Sigmoid colon (tissue), 7 donors: ENCODE data around the gene HDAC4. TPM values are rescaled to one million over a fixed set of nuclear protein-coding genes. Genes with fewer than 3 reads are reported as not detected.

Experiments
- DNase-seq: peaks from one replicate; pipeline ENCODE4 v3.0.0-alpha.2; 2019
- H3K27ac ChIP-seq, 4 donors: fragments of 200-600 bp; sonication (generic); one replicate each; pipeline ENCODE4 v1.5.1; 2016 to 2019; ENCODE audit warnings: mild to moderate bottlenecking in 1 of 4
- H3K27me3 ChIP-seq, 3 donors: fragments of 200-600 bp; sonication (generic); one replicate each; pipeline ENCODE4 v1.5.1; 2019; ENCODE audit warnings: mild to moderate bottlenecking in 1 of 3
- H3K36me3 ChIP-seq, 4 donors: fragments of 200-600 bp; sonication (generic); one replicate each; pipeline ENCODE4 v1.5.1; 2016 to 2019
- H3K4me1 ChIP-seq, 4 donors: fragments of 200-600 bp; sonication (generic); one replicate each; pipeline ENCODE4 v1.5.1; 2017 to 2019
- H3K4me3 ChIP-seq, 4 donors: fragments of 200-600 bp; sonication (generic); one replicate each; pipeline ENCODE4 v1.5.1; 2017 to 2019; ENCODE audit warnings: mild to moderate bottlenecking in 2 of 4, moderate library complexity in 1 of 4
- H3K9me3 ChIP-seq, 4 donors: fragments of 200-600 bp in 3 of 4; sonication (generic) in 3 of 4; one replicate each; pipeline versions ENCODE4 v1.5.1 to v1.6.1; 2013 to 2019
- EP300 ChIP-seq, 4 donors: sonication (generic); formaldehyde crosslinking; IDR thresholded peaks; one replicate each; pipeline ENCODE4 v1.6.1; 2017; ENCODE audit warnings: antibody characterized with exemption in 4 of 4
- POLR2A ChIP-seq, 2 donors: fragments of 450-650 bp; IDR thresholded peaks; one replicate each; pipeline ENCODE4 v1.6.1; 2016; ENCODE audit warnings: antibody characterized with exemption in 2 of 2, mild to moderate bottlenecking in 2 of 2, moderate library complexity in 2 of 2
- POLR2AphosphoS5 ChIP-seq, 4 donors: sonication (generic); formaldehyde crosslinking; IDR thresholded peaks; one replicate each; pipeline ENCODE4 v1.6.1; 2017; ENCODE audit warnings: antibody characterized with exemption in 4 of 4
- WGBS, 2 donors: extraction: QIAGEN DNeasy Blood & Tissue Kit; methylation state at CpG; one replicate each; pipeline ENCODE4 v1.1.7; 2013; 5-methylcytosine and 5-hydroxymethylcytosine counted together
- intact Hi-C: fragments of 100-400 bp; cut with DNase I; formaldehyde crosslinking; loops from one replicate; pipeline ENCODE4 v1.15.1; 2023
- polyA plus RNA-seq, 3 donors: library from polyadenylated mRNA; stranded (reverse); fragments of 200-250 nt; gene quantifications; one replicate each; pipeline ENCODE4 v1.2.3, GENCODE V29; 2013
- total RNA-seq, 4 donors: library from RNA; depleted of rRNA; stranded (reverse); fragments of >200 nt; gene quantifications; one replicate each; pipeline ENCODE4 v1.1.0, GENCODE V29; 2016
- TF ChIP-seq, protein P1 (sequence below), 4 experiments: fragments of 450-650 bp in 3 of 4; fragments of 200-600 bp in 1 of 4; IDR thresholded peaks; one replicate each; pipeline ENCODE4 v1.5.1; 2016 to 2019; ENCODE audit warnings: antibody characterized with exemption in 4 of 4, mild to moderate bottlenecking in 3 of 4, moderate library complexity in 2 of 4
- donor health status: healthy with polysubstance abuse.
- donor health status: Bipolar disorder and iron deficiency.
- donor health status: healthy.

The HDAC4 gene
- total and polyA plus RNA-seq, 7 donors: 1.8 to 196 (median 77.0) TPM

DNA sequence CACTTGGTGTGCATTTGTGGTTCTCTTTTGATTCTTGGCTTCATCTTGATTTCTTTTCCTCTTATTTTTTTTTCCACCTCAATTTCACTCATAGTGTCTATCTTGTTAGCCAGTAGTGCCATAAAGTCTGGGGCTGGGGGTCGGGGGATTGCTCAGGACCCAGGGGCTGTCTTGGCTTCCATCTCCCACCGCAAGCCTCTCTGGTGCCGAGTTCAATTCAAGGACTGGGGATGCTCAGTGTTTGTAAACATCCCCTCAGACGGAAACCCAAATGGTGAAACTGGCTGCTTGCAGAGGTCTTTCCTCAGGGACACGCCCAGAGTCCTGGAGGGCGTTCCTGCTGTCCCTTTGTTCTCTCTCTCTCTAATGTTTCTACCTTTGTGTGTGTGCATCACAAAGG is 379.6 kb downstream of the HDAC4 start:
- no peak overlapping the region for H3K27ac ChIP-seq
- no peaks in the 10 kb centered on the region for H3K9me3 ChIP-seq
- 65 to 78% methylated on average over 6 of the region's 6 CpGs for WGBS, 2 donors
- peaks cover 0 to 18% (median 9%) of the 10 kb centered on the region in 4 donors for H3K4me1 ChIP-seq
- H3K27me3 ChIP-seq: peaks cover 0 to 6% (median 0%) of the 10 kb centered on the region in 3 donors
- intact Hi-C loops: no loop called here
- peak; percentile 26 for DNase-seq
- H3K4me3 ChIP-seq: no peak overlapping the region
- no peak for TF ChIP-seq POLR2AphosphoS5 (IDR thresholded peaks at IDR 0.05)
- TF ChIP-seq, protein P1, sequence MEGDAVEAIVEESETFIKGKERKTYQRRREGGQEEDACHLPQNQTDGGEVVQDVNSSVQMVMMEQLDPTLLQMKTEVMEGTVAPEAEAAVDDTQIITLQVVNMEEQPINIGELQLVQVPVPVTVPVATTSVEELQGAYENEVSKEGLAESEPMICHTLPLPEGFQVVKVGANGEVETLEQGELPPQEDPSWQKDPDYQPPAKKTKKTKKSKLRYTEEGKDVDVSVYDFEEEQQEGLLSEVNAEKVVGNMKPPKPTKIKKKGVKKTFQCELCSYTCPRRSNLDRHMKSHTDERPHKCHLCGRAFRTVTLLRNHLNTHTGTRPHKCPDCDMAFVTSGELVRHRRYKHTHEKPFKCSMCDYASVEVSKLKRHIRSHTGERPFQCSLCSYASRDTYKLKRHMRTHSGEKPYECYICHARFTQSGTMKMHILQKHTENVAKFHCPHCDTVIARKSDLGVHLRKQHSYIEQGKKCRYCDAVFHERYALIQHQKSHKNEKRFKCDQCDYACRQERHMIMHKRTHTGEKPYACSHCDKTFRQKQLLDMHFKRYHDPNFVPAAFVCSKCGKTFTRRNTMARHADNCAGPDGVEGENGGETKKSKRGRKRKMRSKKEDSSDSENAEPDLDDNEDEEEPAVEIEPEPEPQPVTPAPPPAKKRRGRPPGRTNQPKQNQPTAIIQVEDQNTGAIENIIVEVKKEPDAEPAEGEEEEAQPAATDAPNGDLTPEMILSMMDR (IDR thresholded peaks at IDR 0.05): no peak
- no peak for TF ChIP-seq EP300 (IDR thresholded peaks at IDR 0.05)
- TF ChIP-seq POLR2A (IDR thresholded peaks at IDR 0.05): no peak
- no peaks in the 10 kb centered on the region for H3K36me3 ChIP-seq

- Histone ChIP-seq H3K27ac (no peak overlapping the region), H3K9me3 (no peaks in the 10 kb centered on the region), H3K4me1 (peaks cover 0 to 23% (median 15%) of the 10 kb centered on the region in 4 donors), H3K27me3 (peaks cover 0 to 7% (median 0%) of the 10 kb centered on the region in 3 donors), H3K36me3 (no peaks in the 10 kb centered on the region), H3K4me3 (no peak overlapping the region)
- WGBS, 2 donors: 80 to 90% methylated on average over 17 of the region's 17 CpGs
- TF ChIP-seq POLR2AphosphoS5 (IDR thresholded peaks at IDR 0.05) (no peak), EP300 (IDR thresholded peaks at IDR 0.05) (no peak), POLR2A (IDR thresholded peaks at IDR 0.05) (no peak)
- TF ChIP-seq, protein P1 (IDR thresholded peaks at IDR 0.05): no peak
- intact Hi-C loops: no loop called here
- peak; percentile 53 for DNase-seq
Observed at GRCh38 chr2:239020541-239021041, 380.2 kb downstream of the HDAC4 start.

DNA sequence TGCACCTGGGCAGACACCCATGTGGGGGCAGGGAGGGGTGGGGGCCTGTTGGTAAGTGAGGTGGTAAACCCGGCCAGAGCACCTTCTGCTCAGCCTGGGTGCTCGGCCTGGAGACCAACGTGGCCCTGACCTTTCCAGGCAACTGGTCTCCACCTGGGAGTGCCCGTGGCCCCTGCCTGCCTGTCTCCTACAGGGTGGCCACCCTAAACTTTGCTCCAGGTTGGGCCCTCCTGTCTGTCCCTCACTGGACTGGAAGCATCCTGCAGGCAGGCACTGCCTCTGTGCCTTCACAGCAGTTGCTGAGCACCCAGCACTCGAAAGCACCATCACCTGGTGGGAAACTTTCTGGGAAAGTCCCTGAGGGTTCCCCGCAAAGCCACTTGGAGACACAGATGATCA is 381.6 kb downstream of the HDAC4 start:
- 82 to 91% methylated on average over 6 of the region's 6 CpGs for WGBS, 2 donors
- Histone ChIP-seq H3K36me3 (no peaks in the 10 kb centered on the region), H3K27me3 (peaks cover 0 to 7% (median 0%) of the 10 kb centered on the region in 3 donors), H3K9me3 (no peaks in the 10 kb centered on the region), H3K4me3 (no peak overlapping the region), H3K4me1 (peaks cover 0 to 22% (median 17%) of the 10 kb centered on the region in 4 donors), H3K27ac (no peak overlapping the region)
- intact Hi-C loops: no loop called here
- peak; percentile 34 for DNase-seq
- no peak for TF ChIP-seq POLR2A (IDR thresholded peaks at IDR 0.05)
- TF ChIP-seq, protein P1 (IDR thresholded peaks at IDR 0.05): no peak
- no peak for TF ChIP-seq EP300 (IDR thresholded peaks at IDR 0.05)
- no peak for TF ChIP-seq POLR2AphosphoS5 (IDR thresholded peaks at IDR 0.05)

- TF ChIP-seq EP300 (IDR thresholded peaks at IDR 0.05): no peak
- no peak for TF ChIP-seq POLR2A (IDR thresholded peaks at IDR 0.05)
- TF ChIP-seq, protein P1 (IDR thresholded peaks at IDR 0.05): no peak
- TF ChIP-seq POLR2AphosphoS5 (IDR thresholded peaks at IDR 0.05): no peak
- 74 to 79% methylated on average over 17 of the region's 17 CpGs for WGBS, 2 donors
- Histone ChIP-seq H3K27ac (no peak overlapping the region), H3K36me3 (no peaks in the 10 kb centered on the region), H3K4me3 (no peak overlapping the region), H3K9me3 (no peaks in the 10 kb centered on the region), H3K4me1 (peaks cover 0 to 22% (median 17%) of the 10 kb centered on the region in 4 donors), H3K27me3 (peaks cover 0 to 7% (median 0%) of the 10 kb centered on the region in 3 donors)
- DNase-seq: peak; percentile 46
- intact Hi-C loops: no loop called here
Observed at GRCh38 chr2:239018271-239019182, 382.3 kb downstream of the HDAC4 start.
